Ovary (tissue), 9 donors: Measurements from ENCODE around the gene DNER. TPM values are rescaled to one million over a fixed set of nuclear protein-coding genes. Genes with fewer than 3 reads are reported as not detected.

Experiments used
- DNase-seq, 5 donors: peaks; one replicate each; pipeline ENCODE4 v3.0.0-alpha.2; 2019 to 2020
- H3K27ac ChIP-seq, 2 donors: fragments of 200-600 bp; one replicate each; pipeline versions ENCODE4 v1.5.1 to v1.8.0; 2019 to 2022
- H3K27me3 ChIP-seq: fragments of 200-600 bp; one replicate; pipeline ENCODE4 v1.8.0; 2022
- H3K36me3 ChIP-seq: fragments of 200-600 bp; sonication (generic); one replicate; pipeline ENCODE4 v1.5.1; 2019
- H3K4me1 ChIP-seq: one replicate; pipeline ENCODE4 v1.8.1; 2013; ENCODE audit warnings: mild to moderate bottlenecking, moderate library complexity; ENCODE audit not compliant: insufficient read depth
- H3K4me3 ChIP-seq: fragments of 200-600 bp; sonication (generic); one replicate; pipeline ENCODE4 v1.5.1; 2017
- H3K9me3 ChIP-seq, 2 donors: fragments of 200-600 bp in 1 of 2; sonication (generic) in 1 of 2; one replicate each; pipeline versions ENCODE4 v1.5.1 to v1.8.1; 2013 to 2019; ENCODE audit warnings: mild to moderate bottlenecking in 1 of 2, moderate library complexity in 1 of 2
- EP300 ChIP-seq: sonication (generic); formaldehyde crosslinking; IDR thresholded peaks from one replicate; pipeline ENCODE4 v1.6.1; 2017; ENCODE audit warnings: antibody characterized with exemption
- POLR2A ChIP-seq: fragments of 450-650 bp; IDR thresholded peaks from one replicate; pipeline ENCODE4 v1.6.1; 2017; ENCODE audit warnings: antibody characterized with exemption, mild to moderate bottlenecking, moderate library complexity
- WGBS, 3 donors: extraction: QIAGEN DNeasy Blood & Tissue Kit in 1 of 3; methylation state at CpG; one replicate each; pipeline versions ENCODE4 v1.1.5 to v1.1.7; 2013 to 2017; 5-methylcytosine and 5-hydroxymethylcytosine counted together
- intact Hi-C, 4 donors: fragments of 100-400 bp; cut with DNase I; formaldehyde crosslinking; loops; one replicate each; pipeline versions ENCODE4 v1.11.0 to v1.15.1; 2022 to 2023
- polyA plus RNA-seq, 2 donors: library from polyadenylated mRNA; stranded (reverse); fragments of 200-250 nt in 1 of 2; fragments of 350-450 nt in 1 of 2; fragmentation: Illumina TruSeq in 1 of 2; extraction: RNeasy Lipid Tissue Mini Kit (QIAGEN cat#74804) in 1 of 2; gene quantifications; one replicate each; pipeline ENCODE4 v1.2.3, GENCODE V29; 2013 to 2014
- total RNA-seq, 7 donors: library from RNA; depleted of rRNA in 2 of 7; stranded (reverse); fragments of >200 nt in 2 of 7; fragmentation: NEBNext Ultra II Directional in 3 of 7; extraction: Animal tissue kit (Norgen Biotek cat#: 25700) in 3 of 7; gene quantifications; one replicate each; pipeline versions ENCODE4 v1.1.0 to v1.2.4, GENCODE V29; 2016 to 2023
- TF ChIP-seq, protein P1 (sequence below), 3 donors: fragments of 450-650 bp in 2 of 3; fragments of 200-600 bp in 1 of 3; IDR thresholded peaks; one replicate each; pipeline versions ENCODE4 v1.5.1 to v1.8.0; 2016 to 2022; ENCODE audit warnings: antibody characterized with exemption in 3 of 3, mild to moderate bottlenecking in 1 of 3
- donor health status: DM: no; HTN: no; CAD: no; lungs with moderate emphysema.
- donor health status: DM: no; HTN: no; CAD: no.
- donor health status: Bipolar disorder and iron deficiency.
- donor health status: DM: yes; HTN: yes; CAD: no.
- donor health status: DM: no; HTN: no; CAD: no.
- donor health status: DM: yes; HTN: yes; CAD: no.

Gene DNER
- total and polyA plus RNA-seq, 9 donors, result 0.17 to 2.7 (median 1.2) TPM; not detected in 1

DNA sequence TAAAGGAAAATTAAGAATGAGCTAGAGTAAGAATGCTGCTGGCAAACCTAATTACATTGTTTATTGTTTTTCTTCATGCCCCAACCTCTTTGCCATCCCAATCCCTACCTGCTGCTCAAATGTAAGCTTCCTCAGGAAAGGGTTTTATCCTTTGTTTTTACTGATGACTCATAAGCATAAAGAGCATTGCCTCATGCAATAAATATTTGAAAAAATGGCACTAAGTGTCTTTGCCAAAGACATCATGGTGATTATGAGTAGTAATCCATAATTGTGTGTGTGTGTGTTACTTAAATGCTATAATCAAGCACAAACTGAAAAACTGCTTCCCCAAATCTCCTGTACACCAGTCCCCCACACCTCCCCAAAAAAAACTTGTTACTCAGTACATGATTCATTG, 53.4 kb downstream of the DNER start:
- H3K9me3 ChIP-seq, result no peaks in the 10 kb centered on the region
- H3K27ac ChIP-seq, result no peak overlapping the region
- DNase-seq, result no peak
- intact Hi-C loops, result no loop called here
- no peaks in the 10 kb centered on the region for H3K36me3 ChIP-seq
- no peak overlapping the region for H3K4me3 ChIP-seq
- H3K4me1 ChIP-seq, result no peaks in the 10 kb centered on the region
- H3K27me3 ChIP-seq, result no peaks in the 10 kb centered on the region
- TF ChIP-seq EP300 (no peak), POLR2A (no peak)
- TF ChIP-seq, protein P1, sequence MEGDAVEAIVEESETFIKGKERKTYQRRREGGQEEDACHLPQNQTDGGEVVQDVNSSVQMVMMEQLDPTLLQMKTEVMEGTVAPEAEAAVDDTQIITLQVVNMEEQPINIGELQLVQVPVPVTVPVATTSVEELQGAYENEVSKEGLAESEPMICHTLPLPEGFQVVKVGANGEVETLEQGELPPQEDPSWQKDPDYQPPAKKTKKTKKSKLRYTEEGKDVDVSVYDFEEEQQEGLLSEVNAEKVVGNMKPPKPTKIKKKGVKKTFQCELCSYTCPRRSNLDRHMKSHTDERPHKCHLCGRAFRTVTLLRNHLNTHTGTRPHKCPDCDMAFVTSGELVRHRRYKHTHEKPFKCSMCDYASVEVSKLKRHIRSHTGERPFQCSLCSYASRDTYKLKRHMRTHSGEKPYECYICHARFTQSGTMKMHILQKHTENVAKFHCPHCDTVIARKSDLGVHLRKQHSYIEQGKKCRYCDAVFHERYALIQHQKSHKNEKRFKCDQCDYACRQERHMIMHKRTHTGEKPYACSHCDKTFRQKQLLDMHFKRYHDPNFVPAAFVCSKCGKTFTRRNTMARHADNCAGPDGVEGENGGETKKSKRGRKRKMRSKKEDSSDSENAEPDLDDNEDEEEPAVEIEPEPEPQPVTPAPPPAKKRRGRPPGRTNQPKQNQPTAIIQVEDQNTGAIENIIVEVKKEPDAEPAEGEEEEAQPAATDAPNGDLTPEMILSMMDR (IDR thresholded peaks at IDR 0.05), result no peak

DNA sequence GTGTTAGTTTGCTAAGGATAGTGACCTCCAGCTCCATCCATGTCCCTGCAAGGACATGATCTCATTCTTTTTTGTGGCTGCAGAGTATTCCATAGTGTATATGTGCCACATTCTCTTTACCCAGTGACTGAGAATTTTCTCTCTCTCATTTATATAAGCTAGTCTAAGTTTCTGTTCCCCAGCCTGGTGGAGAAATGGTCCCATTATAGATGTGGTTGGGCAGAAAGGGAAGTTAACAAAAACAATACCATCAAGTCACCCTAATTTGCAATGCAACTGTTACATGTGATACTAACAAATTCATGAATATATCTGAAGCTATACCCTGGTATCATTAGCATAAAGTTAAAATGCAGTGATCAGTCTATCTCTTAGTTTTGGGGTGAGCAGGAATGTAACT, 54.0 kb downstream of the DNER start:
- Histone ChIP-seq H3K4me3 (no peak overlapping the region), H3K36me3 (no peaks in the 10 kb centered on the region), H3K27ac (no peak overlapping the region), H3K9me3 (no peaks in the 10 kb centered on the region), H3K4me1 (no peaks in the 10 kb centered on the region), H3K27me3 (no peaks in the 10 kb centered on the region)
- TF ChIP-seq, protein P1 (IDR thresholded peaks at IDR 0.05), result no peak
- TF ChIP-seq EP300 (no peak), POLR2A (no peak)
- intact Hi-C loops, result no loop called here
- no peak for DNase-seq

DNA sequence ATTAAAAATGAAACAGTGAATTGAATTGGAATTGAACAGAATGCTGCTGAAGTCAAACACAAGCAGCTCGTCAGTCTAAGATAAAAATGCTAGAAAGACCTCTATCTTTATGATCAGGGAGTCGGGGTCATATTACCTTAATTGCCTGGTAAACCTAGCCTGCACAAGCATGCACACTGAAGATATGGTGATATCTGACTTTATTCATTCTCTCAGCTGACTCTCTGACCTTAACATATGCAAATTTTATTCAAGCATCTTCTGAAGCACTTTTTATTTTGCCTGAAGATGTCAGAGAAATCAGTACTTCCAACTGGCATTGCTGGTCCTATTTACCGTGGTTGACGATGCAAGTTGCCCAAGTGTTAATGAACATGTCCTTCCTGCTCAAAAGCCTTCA, 56.4 kb downstream of the DNER start:
- intact Hi-C loops, result no loop called here
- no peaks in the 10 kb centered on the region for H3K4me1 ChIP-seq
- no peaks in the 10 kb centered on the region for H3K27me3 ChIP-seq
- no peak overlapping the region for H3K4me3 ChIP-seq
- WGBS, 3 donors, result 78 to 83% (median 79%) methylated on average over 4 of the region's 4 CpGs
- TF ChIP-seq, protein P1 (IDR thresholded peaks at IDR 0.05), result no peak
- TF ChIP-seq POLR2A (no peak), EP300 (no peak)
- H3K36me3 ChIP-seq, result no peaks in the 10 kb centered on the region
- no peak for DNase-seq
- H3K27ac ChIP-seq, result no peak overlapping the region
- no peaks in the 10 kb centered on the region for H3K9me3 ChIP-seq

DNA sequence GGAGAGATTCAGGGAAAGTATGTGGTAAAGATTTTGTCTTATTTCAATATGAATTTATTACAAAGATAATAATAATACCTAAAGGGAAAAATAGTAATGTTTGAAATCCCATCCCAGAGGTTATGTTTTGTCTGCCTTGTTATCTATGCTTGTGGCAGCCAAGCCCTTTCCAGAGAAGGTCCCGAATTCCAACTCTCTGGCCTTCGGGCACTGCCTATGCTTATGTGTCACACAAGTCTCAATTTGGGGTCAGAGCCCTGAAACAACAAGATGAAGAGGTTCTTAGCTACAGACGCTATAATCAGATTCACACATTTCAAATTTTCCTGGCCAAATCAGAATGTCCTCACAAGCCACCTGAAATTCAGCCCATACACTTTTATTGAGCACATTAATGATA, 59.9 kb downstream of the DNER start:
- 69 to 81% (median 75%) methylated on average over 3 of the region's 3 CpGs for WGBS, 3 donors
- H3K4me1 ChIP-seq, result no peaks in the 10 kb centered on the region

More for the DNA sequence above, 59.9 kb downstream of the DNER start:
- Histone ChIP-seq H3K27ac (no peak overlapping the region), H3K4me3 (no peak overlapping the region), H3K36me3 (no peaks in the 10 kb centered on the region), H3K27me3 (no peaks in the 10 kb centered on the region), H3K9me3 (no peaks in the 10 kb centered on the region)
- TF ChIP-seq POLR2A (no peak), EP300 (no peak)
- TF ChIP-seq, protein P1 (IDR thresholded peaks at IDR 0.05), result no peak
- intact Hi-C loops, result no loop called here
- no peak for DNase-seq
